GM10266 (cell line): ENCODE data around the gene SAP30L.

Experiments
- DNase-seq: peaks from one replicate; pipeline ENCODE4 v3.0.0; 2012; ENCODE audit errors: extremely low spot score
- CTCF ChIP-seq: IDR thresholded peaks from 2 replicates; pipeline ENCODE4 v1.5.1; 2012; ENCODE audit warnings: mild to moderate bottlenecking, low read depth; ENCODE audit not compliant: control insufficient read depth, insufficient read depth; ENCODE audit errors: missing control alignments

Gene SAP30L

GRCh38 chr5:154461531-154461930 is 15.7 kb downstream of the SAP30L start:
- no peak for TF ChIP-seq CTCF
- DNase-seq, result no peak

GRCh38 chr5:154464438-154464837 is 18.6 kb downstream of the SAP30L start:
- TF ChIP-seq CTCF, result no peak
- DNase-seq, result no peak

- no peak for TF ChIP-seq CTCF
- DNase-seq, result no peak
Observed at GRCh38 chr5:154465169-154465568, 19.4 kb downstream of the SAP30L start.

GRCh38 chr5:154466147-154466546 is 20.4 kb downstream of the SAP30L start:
- TF ChIP-seq CTCF, result no peak
- no peak for DNase-seq

GRCh38 chr5:154466671-154467070 is 20.9 kb downstream of the SAP30L start:
- no peak for TF ChIP-seq CTCF
- no peak for DNase-seq

GRCh38 chr5:154467655-154468354 is 22.0 kb downstream of the SAP30L start:
- peak; percentile 83 for DNase-seq
- peak; percentile 92 for TF ChIP-seq CTCF

- no peak for TF ChIP-seq CTCF
- no peak for DNase-seq
Observed at GRCh38 chr5:154470137-154470536, 24.3 kb downstream of the SAP30L start.
